OCI-LY7 (cell line): ENCODE results near the gene PTP4A2.

Experiments used
- CTCF ChIP-seq: fragments of 200-600 bp; sonication (generic); conservative IDR thresholded peaks from 2 replicates; pipeline ENCODE4 v1.5.1; 2014; ENCODE audit warnings: mild to moderate bottlenecking, antibody characterized with exemption, low read length, moderate library complexity, mixed read lengths
- EZH2phosphoT487 ChIP-seq: fragments of 200-600 bp; sonication (generic); IDR thresholded peaks from 2 replicates; pipeline ENCODE4 v1.6.1; 2018; ENCODE audit warnings: low read depth, borderline replicate concordance, mild to moderate bottlenecking, mixed run types, antibody characterized with exemption, low read length, moderate library complexity, mixed read lengths

- TF ChIP-seq CTCF (no peak), EZH2phosphoT487 (no peak)
These were observed 47.3 kb upstream of the PTP4A2 start for GRCh38 chr1:31985430-31985829.
